ENCODE measurements around the gene SIPA1L3. TPM values are rescaled to one million over a fixed set of nuclear protein-coding genes. Genes with fewer than 3 reads are reported as not detected.

Gene SIPA1L3
- total and polyA plus RNA-seq, 10 of the 15 experiments (the other 5 are each of a cell fraction or from before 2014, with no cell fraction given), result 0.24 to 66.2 (median 19.1) TPM

GRCh38 chr19:37977992-37978391 lies 71.0 kb downstream of the SIPA1L3 start (continued):
- TF ChIP-seq YBX1 (IDR thresholded peaks at IDR 0.05) (no peak), ZNF384 (IDR thresholded peaks at IDR 0.05; ENCODE audit: borderline replicate concordance, low read depth, low read length) (no peak), MTA2 (IDR thresholded peaks at IDR 0.05; ENCODE audit: low read depth) (peak; percentile 11; the same call in 1 of the 2 replicates), TARDBP (IDR thresholded peaks at IDR 0.05; ENCODE audit: borderline replicate concordance) (no peak), ZBTB33 (IDR thresholded peaks at IDR 0.05) (no peak), CEBPB (IDR thresholded peaks at IDR 0.05; ENCODE audit: borderline replicate concordance in 1 of 2, low read depth in 2 of 2, low read length in 2 of 2) (no peak)
- TF ChIP-seq, protein P1, sequence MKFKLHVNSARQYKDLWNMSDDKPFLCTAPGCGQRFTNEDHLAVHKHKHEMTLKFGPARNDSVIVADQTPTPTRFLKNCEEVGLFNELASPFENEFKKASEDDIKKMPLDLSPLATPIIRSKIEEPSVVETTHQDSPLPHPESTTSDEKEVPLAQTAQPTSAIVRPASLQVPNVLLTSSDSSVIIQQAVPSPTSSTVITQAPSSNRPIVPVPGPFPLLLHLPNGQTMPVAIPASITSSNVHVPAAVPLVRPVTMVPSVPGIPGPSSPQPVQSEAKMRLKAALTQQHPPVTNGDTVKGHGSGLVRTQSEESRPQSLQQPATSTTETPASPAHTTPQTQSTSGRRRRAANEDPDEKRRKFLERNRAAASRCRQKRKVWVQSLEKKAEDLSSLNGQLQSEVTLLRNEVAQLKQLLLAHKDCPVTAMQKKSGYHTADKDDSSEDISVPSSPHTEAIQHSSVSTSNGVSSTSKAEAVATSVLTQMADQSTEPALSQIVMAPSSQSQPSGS (IDR thresholded peaks at IDR 0.05; ENCODE audit: low read length), result no peak
- TF ChIP-seq, protein P2, sequence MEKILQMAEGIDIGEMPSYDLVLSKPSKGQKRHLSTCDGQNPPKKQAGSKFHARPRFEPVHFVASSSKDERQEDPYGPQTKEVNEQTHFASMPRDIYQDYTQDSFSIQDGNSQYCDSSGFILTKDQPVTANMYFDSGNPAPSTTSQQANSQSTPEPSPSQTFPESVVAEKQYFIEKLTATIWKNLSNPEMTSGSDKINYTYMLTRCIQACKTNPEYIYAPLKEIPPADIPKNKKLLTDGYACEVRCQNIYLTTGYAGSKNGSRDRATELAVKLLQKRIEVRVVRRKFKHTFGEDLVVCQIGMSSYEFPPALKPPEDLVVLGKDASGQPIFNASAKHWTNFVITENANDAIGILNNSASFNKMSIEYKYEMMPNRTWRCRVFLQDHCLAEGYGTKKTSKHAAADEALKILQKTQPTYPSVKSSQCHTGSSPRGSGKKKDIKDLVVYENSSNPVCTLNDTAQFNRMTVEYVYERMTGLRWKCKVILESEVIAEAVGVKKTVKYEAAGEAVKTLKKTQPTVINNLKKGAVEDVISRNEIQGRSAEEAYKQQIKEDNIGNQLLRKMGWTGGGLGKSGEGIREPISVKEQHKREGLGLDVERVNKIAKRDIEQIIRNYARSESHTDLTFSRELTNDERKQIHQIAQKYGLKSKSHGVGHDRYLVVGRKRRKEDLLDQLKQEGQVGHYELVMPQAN (conservative IDR thresholded peaks at IDR 0.05), result no peak
- TF ChIP-seq, protein P3, sequence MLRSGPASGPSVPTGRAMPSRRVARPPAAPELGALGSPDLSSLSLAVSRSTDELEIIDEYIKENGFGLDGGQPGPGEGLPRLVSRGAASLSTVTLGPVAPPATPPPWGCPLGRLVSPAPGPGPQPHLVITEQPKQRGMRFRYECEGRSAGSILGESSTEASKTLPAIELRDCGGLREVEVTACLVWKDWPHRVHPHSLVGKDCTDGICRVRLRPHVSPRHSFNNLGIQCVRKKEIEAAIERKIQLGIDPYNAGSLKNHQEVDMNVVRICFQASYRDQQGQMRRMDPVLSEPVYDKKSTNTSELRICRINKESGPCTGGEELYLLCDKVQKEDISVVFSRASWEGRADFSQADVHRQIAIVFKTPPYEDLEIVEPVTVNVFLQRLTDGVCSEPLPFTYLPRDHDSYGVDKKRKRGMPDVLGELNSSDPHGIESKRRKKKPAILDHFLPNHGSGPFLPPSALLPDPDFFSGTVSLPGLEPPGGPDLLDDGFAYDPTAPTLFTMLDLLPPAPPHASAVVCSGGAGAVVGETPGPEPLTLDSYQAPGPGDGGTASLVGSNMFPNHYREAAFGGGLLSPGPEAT (IDR thresholded peaks at IDR 0.05; ENCODE audit: low read depth), result no peak; the same call in 1 of the 2 replicates
- TF ChIP-seq, protein P4, sequence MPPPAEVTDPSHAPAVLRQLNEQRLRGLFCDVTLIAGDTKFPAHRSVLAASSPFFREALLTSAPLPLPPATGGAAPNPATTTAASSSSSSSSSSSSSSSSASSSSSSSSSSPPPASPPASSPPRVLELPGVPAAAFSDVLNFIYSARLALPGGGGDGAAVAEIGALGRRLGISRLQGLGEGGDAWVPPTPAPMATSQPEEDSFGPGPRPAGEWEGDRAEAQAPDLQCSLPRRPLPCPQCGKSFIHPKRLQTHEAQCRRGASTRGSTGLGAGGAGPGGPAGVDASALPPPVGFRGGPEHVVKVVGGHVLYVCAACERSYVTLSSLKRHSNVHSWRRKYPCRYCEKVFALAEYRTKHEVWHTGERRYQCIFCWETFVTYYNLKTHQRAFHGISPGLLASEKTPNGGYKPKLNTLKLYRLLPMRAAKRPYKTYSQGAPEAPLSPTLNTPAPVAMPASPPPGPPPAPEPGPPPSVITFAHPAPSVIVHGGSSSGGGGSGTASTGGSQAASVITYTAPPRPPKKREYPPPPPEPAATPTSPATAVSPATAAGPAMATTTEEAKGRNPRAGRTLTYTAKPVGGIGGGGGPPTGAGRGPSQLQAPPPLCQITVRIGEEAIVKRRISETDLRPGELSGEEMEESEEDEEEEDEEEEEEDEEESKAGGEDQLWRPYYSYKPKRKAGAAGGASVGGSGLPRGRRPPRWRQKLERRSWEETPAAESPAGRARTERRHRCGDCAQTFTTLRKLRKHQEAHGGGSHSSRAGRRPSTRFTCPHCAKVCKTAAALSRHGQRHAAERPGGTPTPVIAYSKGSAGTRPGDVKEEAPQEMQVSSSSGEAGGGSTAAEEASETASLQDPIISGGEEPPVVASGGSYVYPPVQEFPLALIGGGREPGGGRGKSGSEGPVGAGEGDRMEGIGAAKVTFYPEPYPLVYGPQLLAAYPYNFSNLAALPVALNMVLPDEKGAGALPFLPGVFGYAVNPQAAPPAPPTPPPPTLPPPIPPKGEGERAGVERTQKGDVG (CRISPR knock-in tag; IDR thresholded peaks at IDR 0.05), result no peak
- TF ChIP-seq, protein P5, sequence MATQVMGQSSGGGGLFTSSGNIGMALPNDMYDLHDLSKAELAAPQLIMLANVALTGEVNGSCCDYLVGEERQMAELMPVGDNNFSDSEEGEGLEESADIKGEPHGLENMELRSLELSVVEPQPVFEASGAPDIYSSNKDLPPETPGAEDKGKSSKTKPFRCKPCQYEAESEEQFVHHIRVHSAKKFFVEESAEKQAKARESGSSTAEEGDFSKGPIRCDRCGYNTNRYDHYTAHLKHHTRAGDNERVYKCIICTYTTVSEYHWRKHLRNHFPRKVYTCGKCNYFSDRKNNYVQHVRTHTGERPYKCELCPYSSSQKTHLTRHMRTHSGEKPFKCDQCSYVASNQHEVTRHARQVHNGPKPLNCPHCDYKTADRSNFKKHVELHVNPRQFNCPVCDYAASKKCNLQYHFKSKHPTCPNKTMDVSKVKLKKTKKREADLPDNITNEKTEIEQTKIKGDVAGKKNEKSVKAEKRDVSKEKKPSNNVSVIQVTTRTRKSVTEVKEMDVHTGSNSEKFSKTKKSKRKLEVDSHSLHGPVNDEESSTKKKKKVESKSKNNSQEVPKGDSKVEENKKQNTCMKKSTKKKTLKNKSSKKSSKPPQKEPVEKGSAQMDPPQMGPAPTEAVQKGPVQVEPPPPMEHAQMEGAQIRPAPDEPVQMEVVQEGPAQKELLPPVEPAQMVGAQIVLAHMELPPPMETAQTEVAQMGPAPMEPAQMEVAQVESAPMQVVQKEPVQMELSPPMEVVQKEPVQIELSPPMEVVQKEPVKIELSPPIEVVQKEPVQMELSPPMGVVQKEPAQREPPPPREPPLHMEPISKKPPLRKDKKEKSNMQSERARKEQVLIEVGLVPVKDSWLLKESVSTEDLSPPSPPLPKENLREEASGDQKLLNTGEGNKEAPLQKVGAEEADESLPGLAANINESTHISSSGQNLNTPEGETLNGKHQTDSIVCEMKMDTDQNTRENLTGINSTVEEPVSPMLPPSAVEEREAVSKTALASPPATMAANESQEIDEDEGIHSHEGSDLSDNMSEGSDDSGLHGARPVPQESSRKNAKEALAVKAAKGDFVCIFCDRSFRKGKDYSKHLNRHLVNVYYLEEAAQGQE (IDR thresholded peaks at IDR 0.05; ENCODE audit: low read depth, low read length), result no peak

All from GM12878 (cell line).